Activated gamma-delta T cell treated with Interleukin-2 at 50 U/mL for 16 hours (primary cell): Measurements from ENCODE around the gene RANBP17.
"Not testable (repeated sequence)": the region's sequence is repeated elsewhere in the genome, so short reads cannot be mapped to it uniquely, and the experiment has no call there.

ENCODE experiments used
- DNase-seq: peaks from one replicate; pipeline ENCODE4 v3.0.0-alpha.2; 2020

RANBP17 gene

GRCh38 chr5:170960567-170960966, 98.7 kb downstream of the RANBP17 start:
- no peak for DNase-seq

GRCh38 chr5:170963521-170963920, 101.7 kb downstream of the RANBP17 start:
- no peak for DNase-seq

- DNase-seq = no peak
These were observed 112.6 kb downstream of the RANBP17 start for GRCh38 chr5:170974461-170974860.

GRCh38 chr5:170980261-170980660, 118.4 kb downstream of the RANBP17 start:
- not testable (repeated sequence) for DNase-seq

- no peak for DNase-seq
These were observed 123.7 kb downstream of the RANBP17 start for GRCh38 chr5:170985486-170985885.

- no peak for DNase-seq
These were observed 124.8 kb downstream of the RANBP17 start for GRCh38 chr5:170986598-170986997.

- DNase-seq = no peak
These were observed 131.7 kb downstream of the RANBP17 start for GRCh38 chr5:170993476-170993875.

- no peak for DNase-seq
These were observed 148.3 kb downstream of the RANBP17 start for GRCh38 chr5:171010086-171010485.

GRCh38 chr5:171010816-171011215, 149.0 kb downstream of the RANBP17 start:
- DNase-seq = no peak

- DNase-seq = no peak
These were observed 161.7 kb downstream of the RANBP17 start for GRCh38 chr5:171023508-171023907.

- DNase-seq = no peak
These were observed 162.3 kb downstream of the RANBP17 start for GRCh38 chr5:171024084-171024483.

- no peak for DNase-seq
These were observed 167.6 kb downstream of the RANBP17 start for GRCh38 chr5:171029401-171029800.

GRCh38 chr5:171031977-171032376, 170.2 kb downstream of the RANBP17 start:
- DNase-seq = no peak

GRCh38 chr5:171032435-171032973, 170.7 kb downstream of the RANBP17 start:
- DNase-seq = no peak

- not testable (repeated sequence) for DNase-seq
These were observed 180.1 kb downstream of the RANBP17 start for GRCh38 chr5:171041893-171042292.

- DNase-seq = no peak
These were observed 189.1 kb downstream of the RANBP17 start for GRCh38 chr5:171050916-171051315.

GRCh38 chr5:171055875-171056454, 194.1 kb downstream of the RANBP17 start:
- no peak for DNase-seq

- no peak for DNase-seq
These were observed 205.8 kb downstream of the RANBP17 start for GRCh38 chr5:171067540-171068130.

- no peak for DNase-seq
These were observed 212.9 kb downstream of the RANBP17 start for GRCh38 chr5:171074747-171075146.

- no peak for DNase-seq
These were observed 218.5 kb downstream of the RANBP17 start for GRCh38 chr5:171080186-171080938.

GRCh38 chr5:171081319-171081718, 219.5 kb downstream of the RANBP17 start:
- no peak for DNase-seq

- DNase-seq = no peak
These were observed 230.4 kb downstream of the RANBP17 start for GRCh38 chr5:171092194-171092593.

- DNase-seq = no peak
These were observed 231.8 kb downstream of the RANBP17 start for GRCh38 chr5:171093598-171093997.

- no peak for DNase-seq
These were observed 232.5 kb downstream of the RANBP17 start for GRCh38 chr5:171094356-171094755.
